GM12801 (cell line): Measurements from ENCODE around the gene DNAJC16.

Source experiments
- CTCF ChIP-seq: IDR thresholded peaks from one replicate; pipeline ENCODE4 v1.5.1; 2011; ENCODE audit warnings: control low read depth; ENCODE audit not compliant: insufficient read length; ENCODE audit errors: extremely low read depth

DNAJC16 gene

GRCh38 chr1:15526490-15527339 is at the start of gene DNAJC16:
DNAJC16 (plus strand) TSS chr1:15526848; CDS start chr1:15529106, 2,258 bp downstream.
- TF ChIP-seq CTCF = no peak

- TF ChIP-seq CTCF = no peak
Observed at GRCh38 chr1:15476927-15477326, 49.7 kb upstream of the DNAJC16 start.

GRCh38 chr1:15477646-15478212 is 48.9 kb upstream of the DNAJC16 start:
- no peak for TF ChIP-seq CTCF

GRCh38 chr1:15479654-15480347 is 46.8 kb upstream of the DNAJC16 start:
- TF ChIP-seq CTCF = no peak

- TF ChIP-seq CTCF = no peak
Observed at GRCh38 chr1:15483971-15484370, 42.7 kb upstream of the DNAJC16 start.

GRCh38 chr1:15485636-15486035 is 41.0 kb upstream of the DNAJC16 start:
- TF ChIP-seq CTCF = no peak

- TF ChIP-seq CTCF = no peak
Observed at GRCh38 chr1:15488371-15488770, 38.3 kb upstream of the DNAJC16 start.
